ENCODE results near the gene ANK3. TPM values are rescaled to one million over a fixed set of nuclear protein-coding genes. Genes with fewer than 3 reads are reported as not detected.

The ANK3 gene
- total and polyA plus RNA-seq, 2 donors: 12.1 to 12.6 TPM

DNA sequence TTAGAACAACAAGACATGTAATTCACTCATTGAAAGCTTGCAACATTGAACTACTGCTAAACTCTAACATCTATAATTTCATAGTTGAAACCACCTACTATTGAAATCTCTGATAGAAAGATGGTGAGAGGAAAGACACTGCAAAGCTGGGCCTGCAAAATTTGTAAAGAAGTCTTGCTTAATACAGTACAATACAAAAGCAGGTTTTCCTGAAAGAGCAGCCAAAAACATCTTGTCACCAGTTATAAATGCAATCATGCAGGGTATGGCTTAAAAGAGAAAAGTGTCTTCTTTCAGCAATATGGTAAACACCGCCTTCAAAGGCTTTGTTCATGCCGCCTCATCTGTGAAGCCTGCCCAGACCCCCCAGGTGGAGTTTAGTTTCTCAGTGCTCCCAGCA is 109.2 kb downstream of the ANK3 start:
- Histone ChIP-seq H3K27me3 (ENCODE audit: control insufficient read depth in 2 of 2, insufficient read depth in 1 of 2, low read length in 1 of 2) (no peaks in the 10 kb centered on the region), H3K4me1 (ENCODE audit: control insufficient read depth in 2 of 2, insufficient read depth in 2 of 2, low read length in 2 of 2) (peaks cover 0 to 2% of the 10 kb centered on the region in 2 donors), H3K36me3 (ENCODE audit: control insufficient read depth in 2 of 2, insufficient read depth in 2 of 2, low read length in 1 of 2) (no peaks in the 10 kb centered on the region), H3K9me3 (ENCODE audit: control insufficient read depth in 2 of 2, insufficient read depth in 1 of 2, low read length in 1 of 2) (no peaks in the 10 kb centered on the region), H3K4me3 (ENCODE audit: low read length in 2 of 2) (no peak overlapping the region), H3K27ac (ENCODE audit: low read depth in 1 of 2, low read length in 1 of 2) (no peak overlapping the region)
- 93% methylated on average over 2 of the region's 2 CpGs for WGBS
- DNase-seq (ENCODE audit: low read depth in 6 of 9, low spot score in 9 of 9): no peak

DNA sequence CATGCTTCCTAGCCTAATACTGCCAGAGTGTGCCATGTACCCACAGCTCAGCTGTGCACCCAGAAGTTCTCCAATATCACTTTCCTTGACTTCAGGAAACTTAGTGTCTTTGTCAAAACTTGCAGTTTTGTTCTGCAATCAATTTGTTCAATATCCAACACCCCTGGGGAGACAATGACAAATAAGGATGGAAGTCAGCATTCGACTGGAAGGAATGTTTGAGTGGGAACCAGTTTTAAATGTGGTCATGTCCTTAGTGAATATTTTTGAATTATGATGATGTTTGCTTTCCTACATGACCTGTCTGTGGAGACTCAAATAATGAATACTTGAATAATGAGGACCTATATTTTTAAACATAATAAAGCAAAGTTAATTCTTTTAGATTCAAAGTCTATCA is 112.0 kb downstream of the ANK3 start:
- Histone ChIP-seq H3K27me3 (ENCODE audit: control insufficient read depth in 2 of 2, insufficient read depth in 1 of 2, low read length in 1 of 2) (no peaks in the 10 kb centered on the region), H3K4me3 (ENCODE audit: low read length in 2 of 2) (no peak overlapping the region), H3K36me3 (ENCODE audit: control insufficient read depth in 2 of 2, insufficient read depth in 2 of 2, low read length in 1 of 2) (no peaks in the 10 kb centered on the region), H3K27ac (ENCODE audit: low read depth in 1 of 2, low read length in 1 of 2) (no peak overlapping the region), H3K9me3 (ENCODE audit: control insufficient read depth in 2 of 2, insufficient read depth in 1 of 2, low read length in 1 of 2) (no peaks in the 10 kb centered on the region), H3K4me1 (ENCODE audit: control insufficient read depth in 2 of 2, insufficient read depth in 2 of 2, low read length in 2 of 2) (peaks cover 0 to 2% of the 10 kb centered on the region in 2 donors)
- WGBS: 91% methylated on average over 1 of the region's 1 CpG
- DNase-seq (ENCODE audit: low read depth in 6 of 9, low spot score in 9 of 9): no peak

DNA sequence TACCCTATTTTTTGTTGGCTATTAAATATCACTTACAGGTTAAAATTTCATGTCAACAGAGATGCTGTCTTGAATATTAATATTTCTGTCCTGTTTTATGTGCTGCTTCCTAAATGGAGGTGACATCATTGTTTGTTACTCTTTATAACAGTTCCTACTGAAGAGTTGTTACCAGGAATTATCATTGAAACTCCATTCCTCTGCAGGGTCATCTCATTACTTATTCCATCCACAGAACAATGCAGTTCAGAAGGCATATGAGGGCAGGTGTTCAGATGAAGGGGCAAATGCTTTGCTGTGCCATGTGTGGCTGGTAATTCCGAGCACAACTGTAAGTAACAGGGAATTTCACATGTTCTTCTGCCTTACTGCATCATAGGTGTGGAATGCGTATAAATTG is 113.4 kb downstream of the ANK3 start:
- H3K27me3 ChIP-seq (ENCODE audit: control insufficient read depth in 2 of 2, insufficient read depth in 1 of 2, low read length in 1 of 2): no peaks in the 10 kb centered on the region
- no peaks in the 10 kb centered on the region for H3K9me3 ChIP-seq (ENCODE audit: control insufficient read depth in 2 of 2, insufficient read depth in 1 of 2, low read length in 1 of 2)
- DNase-seq (ENCODE audit: low read depth in 6 of 9, low spot score in 9 of 9): no peak
- H3K27ac ChIP-seq (ENCODE audit: low read depth in 1 of 2, low read length in 1 of 2): no peak overlapping the region
- 97% methylated on average over 2 of the region's 2 CpGs for WGBS
- H3K4me3 ChIP-seq (ENCODE audit: low read length in 2 of 2): no peak overlapping the region
- H3K4me1 ChIP-seq (ENCODE audit: control insufficient read depth in 2 of 2, insufficient read depth in 2 of 2, low read length in 2 of 2): peaks cover 0 to 2% of the 10 kb centered on the region in 2 donors
- H3K36me3 ChIP-seq (ENCODE audit: control insufficient read depth in 2 of 2, insufficient read depth in 2 of 2, low read length in 1 of 2): no peaks in the 10 kb centered on the region

DNA sequence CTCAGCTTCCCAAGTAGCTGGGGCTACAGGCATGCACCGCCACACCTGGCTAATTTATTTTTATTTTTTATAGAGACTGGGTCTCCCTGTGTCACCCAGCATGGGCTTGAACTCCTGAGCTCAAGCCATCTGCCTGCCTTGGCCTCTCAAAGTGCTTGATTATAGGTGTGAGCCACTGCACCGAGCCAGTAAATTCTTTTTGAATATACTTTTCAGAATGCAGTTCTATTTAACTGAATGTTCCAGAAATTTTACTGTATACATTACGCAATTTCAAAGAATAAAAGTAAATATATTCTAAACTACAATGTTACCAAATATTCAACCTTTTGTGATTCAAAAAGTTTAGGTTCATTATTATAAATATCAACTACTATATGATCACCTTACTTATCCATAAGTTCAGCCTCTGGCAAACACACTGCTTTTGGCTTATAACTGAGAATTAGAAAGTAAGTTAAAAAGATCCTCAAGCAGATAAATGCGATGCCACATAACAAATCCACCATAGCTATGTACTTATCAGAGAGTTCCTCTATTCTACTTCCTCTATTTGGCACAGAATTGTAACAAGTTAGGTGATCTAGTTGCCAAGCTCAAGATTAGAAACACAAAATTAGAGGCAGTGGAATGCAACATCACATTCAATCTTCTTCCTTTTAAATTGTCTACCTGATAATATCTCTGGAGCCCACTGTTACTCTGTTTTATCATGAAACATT is 118.2 kb downstream of the ANK3 start:
- no peaks in the 10 kb centered on the region for H3K27me3 ChIP-seq (ENCODE audit: control insufficient read depth in 2 of 2, insufficient read depth in 1 of 2, low read length in 1 of 2)
- H3K9me3 ChIP-seq (ENCODE audit: control insufficient read depth in 2 of 2, insufficient read depth in 1 of 2, low read length in 1 of 2): no peaks in the 10 kb centered on the region
- no peaks in the 10 kb centered on the region for H3K36me3 ChIP-seq (ENCODE audit: control insufficient read depth in 2 of 2, insufficient read depth in 2 of 2, low read length in 1 of 2)
- no peak overlapping the region for H3K4me3 ChIP-seq (ENCODE audit: low read length in 2 of 2)
- 76% methylated on average over 4 of the region's 4 CpGs for WGBS
- no peaks in the 10 kb centered on the region for H3K4me1 ChIP-seq (ENCODE audit: control insufficient read depth in 2 of 2, insufficient read depth in 2 of 2, low read length in 2 of 2)
- DNase-seq (ENCODE audit: low read depth in 6 of 9, low spot score in 9 of 9): no peak
- no peak overlapping the region for H3K27ac ChIP-seq (ENCODE audit: low read depth in 1 of 2, low read length in 1 of 2)

DNA sequence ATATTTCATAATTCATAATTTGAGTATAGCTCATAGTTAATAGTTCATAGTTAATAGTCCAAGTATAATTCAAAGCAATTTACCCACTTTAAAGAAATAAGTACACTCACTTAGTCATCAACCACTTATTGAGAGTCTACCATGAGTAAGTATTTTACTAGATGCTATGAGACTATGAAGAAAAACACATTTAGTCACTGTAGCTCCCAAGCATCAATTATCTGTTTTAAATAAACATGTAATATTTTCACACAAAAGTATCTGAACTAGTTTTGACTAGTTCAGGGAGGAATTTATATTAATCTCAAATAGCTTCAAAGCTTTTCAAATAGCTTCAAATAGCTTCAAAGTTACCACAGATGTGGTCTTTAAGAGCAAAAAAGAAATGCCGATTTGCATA is 119.2 kb downstream of the ANK3 start:
- 88% methylated on average over 1 of the region's 1 CpG for WGBS
- Histone ChIP-seq H3K9me3 (ENCODE audit: control insufficient read depth in 2 of 2, insufficient read depth in 1 of 2, low read length in 1 of 2) (no peaks in the 10 kb centered on the region), H3K27me3 (ENCODE audit: control insufficient read depth in 2 of 2, insufficient read depth in 1 of 2, low read length in 1 of 2) (no peaks in the 10 kb centered on the region), H3K27ac (ENCODE audit: low read depth in 1 of 2, low read length in 1 of 2) (no peak overlapping the region), H3K36me3 (ENCODE audit: control insufficient read depth in 2 of 2, insufficient read depth in 2 of 2, low read length in 1 of 2) (no peaks in the 10 kb centered on the region), H3K4me3 (ENCODE audit: low read length in 2 of 2) (no peak overlapping the region), H3K4me1 (ENCODE audit: control insufficient read depth in 2 of 2, insufficient read depth in 2 of 2, low read length in 2 of 2) (no peaks in the 10 kb centered on the region)
- DNase-seq (ENCODE audit: low read depth in 6 of 9, low spot score in 9 of 9): no peak

DNA sequence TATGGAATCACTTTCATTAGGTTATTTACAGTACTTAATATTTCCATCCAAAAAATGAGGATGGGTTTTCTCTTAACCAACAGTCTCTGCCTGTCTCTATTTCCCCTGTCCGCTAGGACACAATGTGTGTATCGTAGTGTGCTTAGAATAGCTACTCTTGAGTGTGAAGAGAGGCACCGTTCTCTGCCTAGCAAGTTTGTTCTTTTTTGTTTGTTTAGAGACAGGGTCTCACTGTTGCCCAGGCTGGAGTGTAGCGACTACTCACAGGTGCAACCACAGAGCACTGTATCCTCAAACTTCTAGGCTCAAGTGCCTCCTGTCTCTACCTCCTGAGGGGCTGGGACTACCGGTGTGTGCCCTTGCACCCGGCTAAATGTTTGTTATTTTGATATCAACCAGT is 121.9 kb downstream of the ANK3 start:
- H3K4me3 ChIP-seq (ENCODE audit: low read length in 2 of 2): no peak overlapping the region
- DNase-seq (ENCODE audit: low read depth in 6 of 9, low spot score in 9 of 9): no peak
- H3K27me3 ChIP-seq (ENCODE audit: control insufficient read depth in 2 of 2, insufficient read depth in 1 of 2, low read length in 1 of 2): no peaks in the 10 kb centered on the region
- 88% methylated on average over 6 of the region's 6 CpGs for WGBS
- H3K4me1 ChIP-seq (ENCODE audit: control insufficient read depth in 2 of 2, insufficient read depth in 2 of 2, low read length in 2 of 2): no peaks in the 10 kb centered on the region
- H3K36me3 ChIP-seq (ENCODE audit: control insufficient read depth in 2 of 2, insufficient read depth in 2 of 2, low read length in 1 of 2): no peaks in the 10 kb centered on the region
- H3K27ac ChIP-seq (ENCODE audit: low read depth in 1 of 2, low read length in 1 of 2): no peak overlapping the region
- H3K9me3 ChIP-seq (ENCODE audit: control insufficient read depth in 2 of 2, insufficient read depth in 1 of 2, low read length in 1 of 2): no peaks in the 10 kb centered on the region

DNA sequence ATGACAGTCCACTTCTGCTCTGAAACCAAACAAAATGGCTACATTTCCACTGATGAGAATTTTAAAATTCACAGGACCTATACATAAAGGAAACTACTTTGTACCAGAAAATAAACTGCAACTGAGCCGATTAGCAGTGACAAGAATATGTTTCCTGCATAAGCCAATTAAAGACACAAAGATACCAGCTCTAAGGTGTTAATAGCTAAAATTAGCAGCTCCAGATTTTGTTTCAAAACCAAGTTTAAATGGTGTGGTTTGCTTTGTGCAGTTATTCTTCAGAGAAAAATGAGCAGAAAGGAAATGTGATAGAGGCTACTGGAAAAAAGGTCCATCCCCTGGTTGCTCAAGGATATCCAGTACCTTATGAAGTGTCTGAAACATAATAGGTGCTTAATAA is 123.2 kb downstream of the ANK3 start:
- H3K36me3 ChIP-seq (ENCODE audit: control insufficient read depth in 2 of 2, insufficient read depth in 2 of 2, low read length in 1 of 2): no peaks in the 10 kb centered on the region
- H3K27ac ChIP-seq (ENCODE audit: low read depth in 1 of 2, low read length in 1 of 2): no peak overlapping the region
- no peaks in the 10 kb centered on the region for H3K4me1 ChIP-seq (ENCODE audit: control insufficient read depth in 2 of 2, insufficient read depth in 2 of 2, low read length in 2 of 2)
- H3K27me3 ChIP-seq (ENCODE audit: control insufficient read depth in 2 of 2, insufficient read depth in 1 of 2, low read length in 1 of 2): no peaks in the 10 kb centered on the region
- no peak for DNase-seq (ENCODE audit: low read depth in 6 of 9, low spot score in 9 of 9)
- no peak overlapping the region for H3K4me3 ChIP-seq (ENCODE audit: low read length in 2 of 2)
- WGBS: 11% methylated on average over 1 of the region's 1 CpG
- no peaks in the 10 kb centered on the region for H3K9me3 ChIP-seq (ENCODE audit: control insufficient read depth in 2 of 2, insufficient read depth in 1 of 2, low read length in 1 of 2)

DNA sequence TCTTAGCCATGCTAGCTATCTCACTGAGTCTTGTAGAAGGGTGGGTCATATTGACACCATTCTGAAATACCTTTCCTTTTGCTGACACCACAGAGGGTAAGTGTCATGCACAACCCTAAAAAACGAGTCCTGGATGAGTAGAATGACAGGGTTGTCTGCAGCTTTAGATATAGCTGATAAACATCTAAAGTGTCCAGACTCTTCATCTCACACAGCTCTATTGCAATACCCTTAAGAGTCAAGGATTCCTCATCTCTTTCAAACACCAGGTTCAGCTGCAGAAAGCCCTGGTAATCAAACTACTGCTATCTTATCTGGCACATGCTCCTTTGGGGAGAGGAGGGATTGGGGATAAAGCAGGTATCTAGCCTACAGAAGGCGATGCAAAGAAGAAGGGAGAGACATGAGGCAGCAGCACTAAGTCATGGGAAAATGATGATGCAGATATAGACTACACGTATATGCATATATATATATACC is 127.0 kb downstream of the ANK3 start:
- no peak for DNase-seq (ENCODE audit: low read depth in 6 of 9, low spot score in 9 of 9)
- 90% methylated on average over 3 of the region's 3 CpGs for WGBS
- no peaks in the 10 kb centered on the region for H3K9me3 ChIP-seq (ENCODE audit: control insufficient read depth in 2 of 2, insufficient read depth in 1 of 2, low read length in 1 of 2)
- H3K4me3 ChIP-seq (ENCODE audit: low read length in 2 of 2): no peak overlapping the region
- no peaks in the 10 kb centered on the region for H3K27me3 ChIP-seq (ENCODE audit: control insufficient read depth in 2 of 2, insufficient read depth in 1 of 2, low read length in 1 of 2)
- no peaks in the 10 kb centered on the region for H3K36me3 ChIP-seq (ENCODE audit: control insufficient read depth in 2 of 2, insufficient read depth in 2 of 2, low read length in 1 of 2)
- no peak overlapping the region for H3K27ac ChIP-seq (ENCODE audit: low read depth in 1 of 2, low read length in 1 of 2)
- H3K4me1 ChIP-seq (ENCODE audit: control insufficient read depth in 2 of 2, insufficient read depth in 2 of 2, low read length in 2 of 2): peaks cover 0 to 4% of the 10 kb centered on the region in 2 donors

DNA sequence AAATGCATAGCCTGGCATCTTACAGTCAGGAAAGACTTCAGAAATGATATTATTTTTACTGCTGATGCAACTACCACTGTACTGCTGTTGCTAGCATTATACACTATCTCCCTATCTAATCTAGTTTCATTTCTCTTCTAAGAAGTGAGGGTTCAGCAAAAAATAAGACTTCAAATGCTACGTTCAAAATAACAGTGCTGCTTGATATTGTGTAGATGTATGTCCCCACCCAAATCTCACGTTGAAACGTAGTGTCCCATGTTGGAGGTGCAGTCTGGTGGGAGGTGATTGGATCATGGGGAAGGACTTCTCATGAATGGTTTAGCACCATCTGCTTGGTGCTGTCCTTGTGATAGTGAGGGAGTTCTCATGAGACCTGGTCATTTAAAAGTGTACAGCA is 129.4 kb downstream of the ANK3 start:
- 82% methylated on average over 3 of the region's 3 CpGs for WGBS

More for the DNA sequence above, 129.4 kb downstream of the ANK3 start:
- Histone ChIP-seq H3K4me3 (ENCODE audit: low read length in 2 of 2) (no peak overlapping the region), H3K9me3 (ENCODE audit: control insufficient read depth in 2 of 2, insufficient read depth in 1 of 2, low read length in 1 of 2) (no peaks in the 10 kb centered on the region), H3K36me3 (ENCODE audit: control insufficient read depth in 2 of 2, insufficient read depth in 2 of 2, low read length in 1 of 2) (no peaks in the 10 kb centered on the region), H3K4me1 (ENCODE audit: control insufficient read depth in 2 of 2, insufficient read depth in 2 of 2, low read length in 2 of 2) (peaks cover 0 to 4% of the 10 kb centered on the region in 2 donors), H3K27ac (ENCODE audit: low read depth in 1 of 2, low read length in 1 of 2) (no peak overlapping the region), H3K27me3 (ENCODE audit: control insufficient read depth in 2 of 2, insufficient read depth in 1 of 2, low read length in 1 of 2) (no peaks in the 10 kb centered on the region)
- DNase-seq (ENCODE audit: low read depth in 6 of 9, low spot score in 9 of 9): no peak

Measured in thymus (tissue), 11 donors.